A549 (cell line): ENCODE measurements around the gene POC1A.

Source experiments
- CHD4 ChIP-seq: fragments of 200-600 bp; sonication (generic); IDR thresholded peaks from 2 replicates; pipeline ENCODE4 v1.6.1; 2016; ENCODE audit warnings: antibody characterized with exemption, mild to moderate bottlenecking, borderline replicate concordance
- MAX ChIP-seq: IDR thresholded peaks from 2 replicates; pipeline ENCODE4 v1.6.1; 2012
- RARB ChIP-seq: fragments of 250-450 bp; sonication (Bioruptor Pico); IDR thresholded peaks from 2 replicates; pipeline ENCODE4 v1.8.0; 2021; ENCODE audit warnings: mild to moderate bottlenecking, moderate library complexity
- TF ChIP-seq, protein P1 (sequence below): fragments of >200 bp; sonication (Bioruptor Twin); formaldehyde crosslinking; IDR thresholded peaks from 3 replicates; pipeline ENCODE4 v1.5.1; 2016

- TF ChIP-seq CHD4 (no peak), RARB (CRISPR knock-in tag) (no peak), MAX (no peak)
- TF ChIP-seq, protein P1, sequence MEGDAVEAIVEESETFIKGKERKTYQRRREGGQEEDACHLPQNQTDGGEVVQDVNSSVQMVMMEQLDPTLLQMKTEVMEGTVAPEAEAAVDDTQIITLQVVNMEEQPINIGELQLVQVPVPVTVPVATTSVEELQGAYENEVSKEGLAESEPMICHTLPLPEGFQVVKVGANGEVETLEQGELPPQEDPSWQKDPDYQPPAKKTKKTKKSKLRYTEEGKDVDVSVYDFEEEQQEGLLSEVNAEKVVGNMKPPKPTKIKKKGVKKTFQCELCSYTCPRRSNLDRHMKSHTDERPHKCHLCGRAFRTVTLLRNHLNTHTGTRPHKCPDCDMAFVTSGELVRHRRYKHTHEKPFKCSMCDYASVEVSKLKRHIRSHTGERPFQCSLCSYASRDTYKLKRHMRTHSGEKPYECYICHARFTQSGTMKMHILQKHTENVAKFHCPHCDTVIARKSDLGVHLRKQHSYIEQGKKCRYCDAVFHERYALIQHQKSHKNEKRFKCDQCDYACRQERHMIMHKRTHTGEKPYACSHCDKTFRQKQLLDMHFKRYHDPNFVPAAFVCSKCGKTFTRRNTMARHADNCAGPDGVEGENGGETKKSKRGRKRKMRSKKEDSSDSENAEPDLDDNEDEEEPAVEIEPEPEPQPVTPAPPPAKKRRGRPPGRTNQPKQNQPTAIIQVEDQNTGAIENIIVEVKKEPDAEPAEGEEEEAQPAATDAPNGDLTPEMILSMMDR = no peak
These were observed 125.2 kb downstream of the POC1A start for GRCh38 chr3:52029053-52029452.
